Karpas-422 (cell line): ENCODE measurements around the gene RAB3C. TPM values are rescaled to one million over a fixed set of nuclear protein-coding genes. Genes with fewer than 3 reads are reported as not detected.
"Not testable (repeated sequence)": the region's sequence is repeated elsewhere in the genome, so short reads cannot be mapped to it uniquely, and the experiment has no call there.

ENCODE experiments used
- DNase-seq: peaks from one replicate; pipeline ENCODE4 v3.0.0-alpha.2; 2015
- H2AFZ ChIP-seq: fragments of 200-600 bp; sonication (generic); 2 replicates; pipeline ENCODE4 v1.6.1; 2014; ENCODE audit warnings: antibody characterized with exemption, low read length, mixed read lengths
- H3K27ac ChIP-seq: fragments of 200-600 bp; sonication (generic); 2 replicates; pipeline ENCODE4 v1.5.1; 2014; ENCODE audit warnings: mild to moderate bottlenecking, low read length, moderate library complexity
- H3K27me3 ChIP-seq: fragments of 200-600 bp; sonication (generic); 2 replicates; pipeline ENCODE4 v1.6.1; 2014; ENCODE audit warnings: low read length, mixed read lengths
- H3K36me3 ChIP-seq: fragments of 200-600 bp; sonication (generic); 2 replicates; pipeline ENCODE4 v1.6.1; 2014; ENCODE audit warnings: low read length, mixed read lengths; ENCODE audit not compliant: insufficient read depth
- H3K4me1 ChIP-seq: fragments of 200-600 bp; sonication (generic); 2 replicates; pipeline ENCODE4 v1.6.1; 2014; ENCODE audit warnings: mild to moderate bottlenecking, low read length, mixed read lengths
- H3K4me2 ChIP-seq: fragments of 200-600 bp; sonication (generic); 2 replicates; pipeline ENCODE4 v1.6.1; 2014; ENCODE audit warnings: low read length, low read depth, mild to moderate bottlenecking; ENCODE audit not compliant: poor library complexity, severe bottlenecking
- H3K4me3 ChIP-seq: fragments of 200-600 bp; sonication (generic); 2 replicates; pipeline ENCODE4 v1.5.1; 2014; ENCODE audit warnings: mild to moderate bottlenecking, antibody characterized with exemption, low read length, mixed read lengths
- H3K79me2 ChIP-seq: fragments of 200-600 bp; sonication (generic); 2 replicates; pipeline ENCODE4 v1.6.1; 2014; ENCODE audit warnings: mild to moderate bottlenecking, low read length, mixed read lengths
- H3K9ac ChIP-seq: fragments of 200-600 bp; sonication (generic); 2 replicates; pipeline ENCODE4 v1.6.0; 2014; ENCODE audit warnings: low read length
- H3K9me2 ChIP-seq: fragments of 200-600 bp; sonication (generic), shearing (Covaris generic); replicated peaks from 2 replicates; pipeline ENCODE4 v1.6.0; 2014; ENCODE audit warnings: mild to moderate bottlenecking, low read length, moderate library complexity; ENCODE audit not compliant: insufficient read depth
- H3K9me3 ChIP-seq: fragments of 300-700, 200-600 bp; sonication (generic); 2 replicates; pipeline ENCODE4 v1.6.1; 2014; ENCODE audit warnings: low read length, mixed read lengths
- H4K20me1 ChIP-seq: fragments of 200-600 bp; sonication (generic); 2 replicates; pipeline ENCODE4 v1.6.1; 2014; ENCODE audit warnings: mild to moderate bottlenecking, antibody characterized with exemption, low read length, low read depth; ENCODE audit not compliant: insufficient read depth
- total RNA-seq: library from RNA; depleted of rRNA; stranded (reverse); fragments of >200 nt; shearing (Covaris generic); gene quantifications from 2 replicates; pipeline ENCODE4 v1.2.3, GENCODE V29; 2014; ENCODE audit warnings: low replicate concordance; rRNA removed

RAB3C gene
- total RNA-seq: not detected in 2 replicates

GRCh38 chr5:58582803-58583491, at the start of gene RAB3C:
TSS of gene RAB3C (plus strand) at chr5:58583075. CDS start at chr5:58583209, 134 bp downstream.
- Histone ChIP-seq H3K27me3 (no peaks in the 10 kb centered on the region), H3K79me2 (no peaks in the 10 kb centered on the region), H3K9me3 (no peaks in the 10 kb centered on the region), H3K4me1 (peaks cover 7% of the 10 kb centered on the region), H4K20me1 (no peaks in the 10 kb centered on the region), H3K27ac (no peak within 1 kb of the TSS), H3K4me3 (peak within 1 kb of the TSS; percentile 64), H3K9ac (peak within 1 kb of the TSS; percentile 54), H3K4me2 (peak within 1 kb of the TSS; percentile 68), H3K36me3 (no peaks in the 10 kb centered on the region), H3K9me2 (no peaks in the 10 kb centered on the region), H2AFZ (peak within 1 kb of the TSS; percentile 96)
- peak; percentile 89 for DNase-seq

GRCh38 chr5:58541935-58542334, 40.9 kb upstream of the RAB3C start:
- H3K79me2 ChIP-seq, H3K27me3 ChIP-seq, H3K36me3 ChIP-seq, H3K4me3 ChIP-seq, H3K9ac ChIP-seq, H3K9me2 ChIP-seq, H2AFZ ChIP-seq, H3K27ac ChIP-seq, DNase-seq, H3K9me3 ChIP-seq, H4K20me1 ChIP-seq, H3K4me2 ChIP-seq: not testable (repeated sequence)
- peaks cover 38% of the 10 kb centered on the region for H3K4me1 ChIP-seq

- H3K36me3 ChIP-seq: no peaks in the 10 kb centered on the region
- H3K27ac ChIP-seq: no peak overlapping the region
- H3K9me2 ChIP-seq: no peaks in the 10 kb centered on the region; the same call in 1 of the 2 replicates
- no peak overlapping the region for H3K4me3 ChIP-seq
- no peaks in the 10 kb centered on the region for H3K79me2 ChIP-seq
- H2AFZ ChIP-seq: no peak overlapping the region
- H3K9ac ChIP-seq: no peak overlapping the region
- H3K4me2 ChIP-seq: no peak overlapping the region
- DNase-seq: no peak
- peaks cover 38% of the 10 kb centered on the region for H3K4me1 ChIP-seq
- H3K9me3 ChIP-seq: no peaks in the 10 kb centered on the region
- H3K27me3 ChIP-seq: no peaks in the 10 kb centered on the region
- no peaks in the 10 kb centered on the region for H4K20me1 ChIP-seq
These were observed 40.2 kb upstream of the RAB3C start for GRCh38 chr5:58542709-58543108.

GRCh38 chr5:58543723-58544122, 39.2 kb upstream of the RAB3C start:
- H3K9ac ChIP-seq: no peak overlapping the region
- peaks cover 38% of the 10 kb centered on the region for H3K4me1 ChIP-seq
- H3K4me2 ChIP-seq: peak overlapping the region; percentile 60
- no peaks in the 10 kb centered on the region for H3K9me3 ChIP-seq
- DNase-seq: no peak
- H3K36me3 ChIP-seq: no peaks in the 10 kb centered on the region
- no peaks in the 10 kb centered on the region for H3K79me2 ChIP-seq
- H3K27ac ChIP-seq: peak overlapping the region; percentile 67
- no peak overlapping the region for H2AFZ ChIP-seq
- H3K4me3 ChIP-seq: no peak overlapping the region
- no peaks in the 10 kb centered on the region for H3K27me3 ChIP-seq
- no peaks in the 10 kb centered on the region; the same call in 1 of the 2 replicates for H3K9me2 ChIP-seq
- H4K20me1 ChIP-seq: no peaks in the 10 kb centered on the region

GRCh38 chr5:58544195-58544594, 38.7 kb upstream of the RAB3C start:
- Histone ChIP-seq H3K79me2 (no peaks in the 10 kb centered on the region), H3K4me2 (peak overlapping the region; percentile 60), H3K27ac (peak overlapping the region; percentile 67), H3K9ac (no peak overlapping the region), H3K4me1 (peaks cover 38% of the 10 kb centered on the region), H3K9me3 (no peaks in the 10 kb centered on the region), H3K9me2 (no peaks in the 10 kb centered on the region; the same call in 1 of the 2 replicates), H2AFZ (no peak overlapping the region), H4K20me1 (no peaks in the 10 kb centered on the region), H3K36me3 (no peaks in the 10 kb centered on the region), H3K27me3 (no peaks in the 10 kb centered on the region), H3K4me3 (0 out of 2 replicates have a peak overlapping the region, but pooled peaks have one; percentile 7)
- peak; percentile 89 for DNase-seq

- H4K20me1 ChIP-seq: no peaks in the 10 kb centered on the region
- H2AFZ ChIP-seq: no peak overlapping the region
- peak overlapping the region; percentile 60 for H3K4me2 ChIP-seq
- H3K9ac ChIP-seq: no peak overlapping the region
- no peaks in the 10 kb centered on the region; the same call in 1 of the 2 replicates for H3K9me2 ChIP-seq
- H3K4me3 ChIP-seq: peak overlapping the region; percentile 7
- H3K27me3 ChIP-seq: no peaks in the 10 kb centered on the region
- H3K4me1 ChIP-seq: peaks cover 38% of the 10 kb centered on the region
- no peak for DNase-seq
- no peaks in the 10 kb centered on the region for H3K36me3 ChIP-seq
- H3K79me2 ChIP-seq: no peaks in the 10 kb centered on the region
- H3K9me3 ChIP-seq: no peaks in the 10 kb centered on the region
- peak overlapping the region; percentile 67 for H3K27ac ChIP-seq
These were observed 37.9 kb upstream of the RAB3C start for GRCh38 chr5:58544926-58545325.

GRCh38 chr5:58545912-58546311, 37.0 kb upstream of the RAB3C start:
- Histone ChIP-seq H3K9me2 (no peaks in the 10 kb centered on the region; the same call in 1 of the 2 replicates), H3K4me2 (peak overlapping the region; percentile 60), H3K4me3 (no peak overlapping the region), H3K27ac (no peak overlapping the region), H3K9ac (no peak overlapping the region), H3K36me3 (no peaks in the 10 kb centered on the region), H4K20me1 (no peaks in the 10 kb centered on the region), H3K9me3 (no peaks in the 10 kb centered on the region), H3K27me3 (no peaks in the 10 kb centered on the region), H3K4me1 (peaks cover 38% of the 10 kb centered on the region), H2AFZ (no peak overlapping the region), H3K79me2 (no peaks in the 10 kb centered on the region)
- DNase-seq: peak; percentile 72

GRCh38 chr5:58548068-58548467, 34.8 kb upstream of the RAB3C start:
- DNase-seq: no peak

More at GRCh38 chr5:58548068-58548467, 34.8 kb upstream of the RAB3C start:
- H3K36me3 ChIP-seq: no peaks in the 10 kb centered on the region
- no peaks in the 10 kb centered on the region for H3K27me3 ChIP-seq
- no peaks in the 10 kb centered on the region for H3K79me2 ChIP-seq
- H4K20me1 ChIP-seq: no peaks in the 10 kb centered on the region
- no peak overlapping the region for H3K9ac ChIP-seq
- peaks cover 36% of the 10 kb centered on the region for H3K4me1 ChIP-seq
- no peak overlapping the region for H2AFZ ChIP-seq
- H3K9me3 ChIP-seq: no peaks in the 10 kb centered on the region
- H3K4me3 ChIP-seq: no peak overlapping the region
- H3K27ac ChIP-seq: no peak overlapping the region
- H3K9me2 ChIP-seq: no peaks in the 10 kb centered on the region; the same call in 1 of the 2 replicates
- H3K4me2 ChIP-seq: no peak overlapping the region
